ENCODE measurements around the gene FAR2. TPM values are rescaled to one million over a fixed set of nuclear protein-coding genes. Genes with fewer than 3 reads are reported as not detected.

FAR2 gene
- polyA plus RNA-seq, 1 of the 3 experiments (the other 2 are of a cell fraction), result 7.4 TPM

GRCh38 chr12:29216797-29217575, 67.9 kb downstream of the FAR2 start:
- peaks cover 14 to 17% of the 10 kb centered on the region in 2 experiments; a peak in 3 of 4 replicates for H3K4me1 ChIP-seq (ENCODE audit: control insufficient read depth in 1 of 2, insufficient read depth in 2 of 2, low read depth in 1 of 2, low read length in 1 of 2)
- H3F3A ChIP-seq (replicated peaks; ENCODE audit: insufficient read depth), result no peaks in the 10 kb centered on the region
- H3K4me2 ChIP-seq, result 0 out of 2 replicates have a peak overlapping the region, but pooled peaks have one; percentile 4
- 38% methylated on average over 5 of the region's 5 CpGs for WGBS (ENCODE audit: low lambda C conversion rate)
- no peaks in the 10 kb centered on the region for H3K36me3 ChIP-seq (replicated peaks in 1 of 2; ENCODE audit: control insufficient read depth in 1 of 2, insufficient read depth in 2 of 2, low read length in 1 of 2)
- ChIA-PET POLR2A (interaction anchor here (1.1 kb wide), 1 partner anchor 1437 kb away, joined by 3 read pairs; the partner anchor contains the start of genes KLHL42 and MANSC4), CTCF (no interaction called here)
- H3K9me3 ChIP-seq, result no peaks in the 10 kb centered on the region
- H3K79me2 ChIP-seq (ENCODE audit: insufficient read depth), result no peaks in the 10 kb centered on the region
- H3K27ac ChIP-seq (ENCODE audit: low read depth in 2 of 2, low read length in 1 of 2), result peak overlapping the region in 1 of 2 experiments; percentile 64; a peak in 3 of 4 replicates
- no peak overlapping the region for H3K9ac ChIP-seq
- no peak for TF ChIP-seq FOSL2 (IDR thresholded peaks at IDR 0.05; ENCODE audit: borderline replicate concordance, low read depth)
- no peak for TF ChIP-seq ELF1 (IDR thresholded peaks at IDR 0.05)
- no peak for TF ChIP-seq ZBTB33 (IDR thresholded peaks at IDR 0.05; ENCODE audit: borderline replicate concordance, low read depth)
- TF ChIP-seq GATA2 (CRISPR knock-in tag; IDR thresholded peaks at IDR 0.05), result no peak
- no peak for TF ChIP-seq EZH2phosphoT487 (IDR thresholded peaks at IDR 0.05; ENCODE audit: borderline replicate concordance, low read depth)
- TF ChIP-seq TAF1 (IDR thresholded peaks at IDR 0.05; ENCODE audit: borderline replicate concordance, low read depth, low read length), result no peak
- no peak overlapping the region for H2AFZ ChIP-seq (ENCODE audit: low read depth)
- H3K27me3 ChIP-seq (ENCODE audit: insufficient read depth), result no peaks in the 10 kb centered on the region
- no peaks in the 10 kb centered on the region for H3K9me2 ChIP-seq
- no peak overlapping the region for H3K4me3 ChIP-seq (ENCODE audit: low read depth in 2 of 2, low read length in 1 of 2)
- DNase-seq, result no peak
- no peaks in the 10 kb centered on the region for H4K20me1 ChIP-seq (ENCODE audit: insufficient read depth)

GRCh38 chr12:29220632-29221336, 71.7 kb downstream of the FAR2 start:
- Histone ChIP-seq H3K4me1 (ENCODE audit: control insufficient read depth in 1 of 2, insufficient read depth in 2 of 2, low read depth in 1 of 2, low read length in 1 of 2) (peaks cover 13 to 23% of the 10 kb centered on the region in 2 experiments; a peak in 3 of 4 replicates), H3K27ac (ENCODE audit: low read depth in 2 of 2, low read length in 1 of 2) (no peak overlapping the region), H3K79me2 (ENCODE audit: insufficient read depth) (no peaks in the 10 kb centered on the region), H3K9me3 (no peaks in the 10 kb centered on the region), H3K4me3 (ENCODE audit: low read depth in 2 of 2, low read length in 1 of 2) (no peak overlapping the region), H3K9ac (no peak overlapping the region), H3F3A (replicated peaks; ENCODE audit: insufficient read depth) (no peaks in the 10 kb centered on the region), H3K36me3 (replicated peaks in 1 of 2; ENCODE audit: control insufficient read depth in 1 of 2, insufficient read depth in 2 of 2, low read length in 1 of 2) (no peaks in the 10 kb centered on the region), H4K20me1 (ENCODE audit: insufficient read depth) (no peaks in the 10 kb centered on the region), H3K4me2 (no peak overlapping the region), H2AFZ (ENCODE audit: low read depth) (no peak overlapping the region), H3K27me3 (ENCODE audit: insufficient read depth) (no peaks in the 10 kb centered on the region), H3K9me2 (no peaks in the 10 kb centered on the region)
- POLR2A ChIA-PET, result no interaction called here
- TF ChIP-seq ELF1 (IDR thresholded peaks at IDR 0.05), result no peak
- DNase-seq, result no peak
- 83% methylated on average over 18 of the region's 18 CpGs for WGBS (ENCODE audit: low lambda C conversion rate)
- CTCF ChIA-PET, result interaction anchor here (0.9 to 1.2 kb wide), 3 partner anchors 21 to 97 kb away, joined by 3 to 5 read pairs (median 3); no protein-coding TSS in a partner anchor
